Right renal cortex interstitium (tissue), 3 donors: Measurements from ENCODE around the gene LRP1B. TPM values are rescaled to one million over a fixed set of nuclear protein-coding genes. Genes with fewer than 3 reads are reported as not detected.

Experiments
- DNase-seq, 3 donors: peaks; one replicate each; pipeline ENCODE4 v3.0.0-alpha.2; 2013; ENCODE audit warnings: low read depth in 3 of 3, low spot score in 2 of 3
- polyA plus RNA-seq, 3 donors: library from polyadenylated mRNA; unstranded; fragments of 120-200 nt; gene quantifications; one replicate each; pipeline ENCODE4 v1.2.1, GENCODE V29; 2013; ENCODE audit not compliant: insufficient read length in 3 of 3

The LRP1B gene
- polyA plus RNA-seq, 3 donors = 0.85 to 0.90 (median 0.88) TPM

DNA sequence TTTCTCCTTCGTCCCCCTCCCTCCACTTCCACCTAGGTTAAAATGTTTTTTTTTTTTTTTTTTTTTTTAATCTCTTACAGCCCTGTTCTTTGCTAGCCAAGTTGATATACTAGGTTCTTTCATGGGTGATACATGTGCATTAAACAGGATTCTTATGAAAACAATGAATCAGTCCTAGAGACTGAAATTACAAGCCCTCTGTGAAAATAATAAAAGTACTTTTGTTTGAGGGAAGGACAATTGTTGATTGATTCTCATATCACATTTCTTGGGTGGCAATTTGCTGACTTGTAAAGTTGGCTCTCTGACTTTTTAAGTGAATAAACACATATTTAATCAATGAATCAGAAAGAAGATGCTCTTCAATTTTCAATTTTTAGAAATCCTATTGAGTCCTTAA lies 639.9 kb downstream of the LRP1B start:
- DNase-seq = no peak

- DNase-seq = no peak
These were observed 648.1 kb downstream of the LRP1B start for GRCh38 chr2:141482697-141483096.

DNA sequence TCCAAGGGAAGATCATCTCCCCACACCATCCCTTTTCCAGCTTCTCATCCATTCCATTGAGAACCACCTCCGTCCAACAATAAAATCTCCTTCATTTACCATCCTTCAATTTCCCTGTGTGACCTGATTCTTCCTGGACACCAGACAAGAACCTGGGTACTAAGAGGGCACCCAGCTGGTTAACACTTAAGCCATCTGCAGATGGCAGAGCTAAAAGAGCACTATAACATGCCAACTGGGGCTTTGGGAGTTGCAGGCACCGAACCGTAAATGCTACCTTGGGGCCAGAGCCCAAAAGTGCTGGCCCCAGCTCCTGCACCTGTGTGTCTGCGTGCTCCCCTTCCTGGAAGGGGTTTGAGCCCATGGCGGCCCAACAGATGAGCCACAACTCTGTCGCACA lies 655.0 kb downstream of the LRP1B start:
- no peak for DNase-seq

DNA sequence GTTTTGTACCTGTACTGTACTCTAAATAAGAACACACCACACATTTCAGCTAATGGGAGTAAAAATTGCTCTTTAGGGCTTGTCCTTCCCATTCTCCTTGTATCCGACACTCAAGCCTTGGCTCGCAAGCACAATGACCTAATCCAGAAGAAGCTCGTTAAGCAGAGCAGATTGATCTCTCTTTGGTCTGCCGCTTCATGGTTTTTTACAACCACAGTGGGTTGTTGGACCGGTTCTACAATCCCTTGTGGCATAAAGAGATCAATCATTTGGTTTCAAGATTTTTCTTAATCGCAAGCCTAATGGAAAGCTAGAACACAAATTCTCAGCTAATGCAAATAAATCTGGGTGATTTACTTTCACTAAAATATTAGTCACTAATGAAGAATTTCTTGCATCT lies 662.1 kb downstream of the LRP1B start:
- peak in 1 of 3 donors; percentile 15 for DNase-seq

GRCh38 chr2:141467331-141467730 lies 663.5 kb downstream of the LRP1B start:
- no peak for DNase-seq

- no peak for DNase-seq
These were observed 665.8 kb downstream of the LRP1B start for GRCh38 chr2:141464995-141465394.

- no peak for DNase-seq
These were observed 672.5 kb downstream of the LRP1B start for GRCh38 chr2:141458351-141458750.

- DNase-seq = no peak
These were observed 674.9 kb downstream of the LRP1B start for GRCh38 chr2:141455877-141456276.

DNA sequence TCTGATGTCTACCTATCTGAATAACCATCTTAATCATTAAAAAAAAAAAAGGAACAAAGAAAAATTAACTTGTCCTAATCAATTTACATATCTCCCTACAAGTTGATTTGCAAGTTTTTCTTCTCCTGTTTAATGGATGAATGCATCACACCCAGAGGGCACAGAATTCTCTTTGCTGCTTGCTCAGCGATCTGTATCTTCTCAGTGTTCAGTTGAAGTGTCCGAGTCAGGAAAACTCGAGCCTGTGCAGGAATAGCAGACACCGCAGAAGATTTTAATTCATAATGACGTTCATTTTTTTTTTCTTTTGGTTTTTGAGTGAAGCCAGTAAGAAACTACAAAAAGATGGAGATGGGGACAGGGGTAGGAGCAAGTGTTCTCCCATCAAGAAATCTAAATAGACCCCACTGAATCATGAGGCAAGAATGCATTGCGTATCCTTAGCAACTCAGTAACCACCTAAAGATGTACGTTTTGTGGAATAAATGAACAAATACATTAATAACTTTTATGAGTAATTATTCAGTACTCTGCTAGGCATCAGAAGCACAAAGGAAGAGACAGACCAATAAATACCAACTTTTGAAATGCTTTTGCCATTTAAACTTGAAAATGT lies 675.5 kb downstream of the LRP1B start:
- DNase-seq = no peak

DNA sequence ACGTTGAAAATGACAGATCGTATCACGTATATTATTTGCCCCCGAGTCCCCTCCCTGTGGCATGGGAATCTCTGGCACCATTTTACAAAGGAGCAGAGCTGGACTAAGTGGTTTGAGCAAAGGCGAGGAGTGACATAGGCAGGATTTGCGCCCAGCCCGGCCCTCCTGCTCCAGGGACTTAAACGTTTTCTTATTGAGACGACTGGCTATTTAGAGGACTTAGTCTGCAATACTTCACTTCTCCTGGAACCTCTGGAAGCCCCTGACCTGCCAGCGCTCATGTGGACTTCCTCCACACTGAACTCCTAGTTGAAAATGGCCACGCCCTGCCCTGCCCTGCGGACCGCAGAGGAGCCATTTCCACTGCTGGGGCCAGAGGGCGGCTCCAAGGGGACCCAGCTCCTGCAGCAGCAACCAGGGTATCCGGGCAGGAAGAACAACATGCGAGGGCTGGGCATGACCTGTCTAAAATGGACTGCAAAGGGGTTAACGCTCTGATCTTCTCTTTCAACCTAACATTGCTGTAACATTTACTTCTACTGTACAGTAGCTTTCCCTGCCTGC lies 690.7 kb downstream of the LRP1B start:
- DNase-seq = no peak

DNA sequence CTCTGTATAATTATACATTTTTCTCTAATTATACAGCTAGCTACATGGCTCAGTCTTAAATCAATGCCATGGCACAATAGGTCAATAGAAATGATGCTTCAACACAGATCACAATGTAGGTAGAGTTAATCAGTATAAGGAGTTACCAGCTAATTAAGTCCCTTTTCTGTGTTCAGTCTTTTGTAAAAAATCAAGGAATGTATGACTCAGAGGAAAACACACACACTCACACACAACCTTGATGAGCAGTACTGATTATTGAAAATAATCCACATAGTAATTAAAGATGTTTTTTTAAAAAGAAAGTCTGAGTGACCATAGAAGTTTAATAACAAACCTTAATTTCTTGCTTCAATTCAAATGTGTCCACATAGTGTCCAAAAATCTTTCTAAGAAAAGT lies 691.3 kb downstream of the LRP1B start:
- no peak for DNase-seq

GRCh38 chr2:141438536-141438935 lies 692.3 kb downstream of the LRP1B start:
- no peak for DNase-seq

DNA sequence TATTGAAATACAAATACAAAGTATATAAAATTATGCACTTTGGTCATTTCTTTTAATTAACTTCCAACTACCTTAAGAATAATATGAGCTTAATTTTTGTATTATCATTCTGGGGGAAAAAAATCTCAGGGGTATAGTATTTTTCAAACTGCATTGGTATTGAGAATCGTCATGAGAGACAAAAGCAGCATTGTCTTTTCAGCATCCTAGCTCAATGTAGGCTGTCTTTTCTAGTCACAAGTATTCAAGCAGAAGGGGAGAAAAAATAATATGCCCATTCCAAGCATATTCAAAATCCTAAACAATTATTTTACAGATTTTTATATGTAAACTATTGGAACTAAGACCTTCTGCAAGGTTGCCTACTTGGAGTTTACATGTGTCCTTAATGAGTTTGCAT lies 693.3 kb downstream of the LRP1B start:
- no peak for DNase-seq

- no peak for DNase-seq
These were observed 707.7 kb downstream of the LRP1B start for GRCh38 chr2:141423124-141423523.

GRCh38 chr2:141417246-141417797 lies 713.5 kb downstream of the LRP1B start:
- DNase-seq = no peak

DNA sequence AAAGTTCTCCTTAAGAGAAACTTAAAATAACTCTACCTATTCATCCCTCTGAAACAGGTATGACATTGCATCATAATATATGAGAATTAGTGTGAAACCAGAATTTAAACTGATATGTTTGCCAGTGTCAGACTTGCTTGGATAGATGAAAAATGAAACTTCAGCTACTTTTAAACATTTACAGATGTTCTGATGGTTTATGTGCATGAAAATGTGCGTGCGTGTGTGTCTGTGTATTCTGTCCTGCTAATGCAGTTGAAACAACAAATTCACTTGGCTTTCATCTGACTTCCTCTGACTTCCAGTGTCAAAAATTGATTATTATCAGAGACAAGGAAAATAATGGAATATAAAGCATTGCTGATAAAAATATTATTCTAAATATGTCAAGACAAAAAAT lies 719.4 kb downstream of the LRP1B start:
- DNase-seq = no peak

- no peak for DNase-seq
These were observed 731.5 kb downstream of the LRP1B start for GRCh38 chr2:141399270-141399669.

GRCh38 chr2:141393214-141393545 lies 737.6 kb downstream of the LRP1B start:
- no peak for DNase-seq

GRCh38 chr2:141392517-141393213 lies 738.2 kb downstream of the LRP1B start:
- DNase-seq = no peak

- DNase-seq = no peak
These were observed 744.6 kb downstream of the LRP1B start for GRCh38 chr2:141386168-141386567.

DNA sequence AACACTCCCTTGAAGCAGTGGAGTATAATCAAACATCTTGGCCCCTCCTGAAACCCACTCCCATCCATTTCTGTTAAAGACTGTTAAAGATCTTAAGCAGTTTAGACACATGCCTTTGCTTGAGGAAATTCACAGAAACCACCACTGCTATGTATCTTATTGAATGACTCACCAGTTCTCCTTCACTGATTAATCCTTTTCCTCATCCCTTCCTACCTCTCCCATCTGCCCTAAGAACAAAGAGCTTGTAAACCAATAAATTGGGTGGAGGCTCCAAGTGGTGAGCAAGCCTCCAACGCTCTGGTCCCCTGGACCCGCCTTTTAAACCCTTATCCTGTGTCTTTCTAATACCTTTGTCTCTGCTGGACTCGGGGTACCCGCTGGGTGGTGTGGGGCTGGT lies 746.1 kb downstream of the LRP1B start:
- no peak for DNase-seq

GRCh38 chr2:141381946-141382345 lies 748.9 kb downstream of the LRP1B start:
- DNase-seq = no peak
